Activated naive CD4-positive, alpha-beta T cell treated with anti-CD3 and anti-CD28 coated beads for 36 hours (primary cell): Measurements from ENCODE around the gene TRPM3. TPM values are rescaled to one million over a fixed set of nuclear protein-coding genes. Genes with fewer than 3 reads are reported as not detected.

Experiments
- CTCF ChIA-PET: fragments of 350-600 bp; sonication (Branson Sonifier 250); formaldehyde crosslinking; loops from one replicate; lab custom pipeline; 2021; ENCODE audit warnings: antibody characterized with exemption; lab: Charles Lee
- DNase-seq: peaks from one replicate; pipeline ENCODE4 v3.0.0-alpha.2; 2020
- H3K27ac Mint-ChIP-seq: one replicate; pipeline ENCODE4 v1.8.0; 2021; ENCODE audit warnings: mild to moderate bottlenecking, mixed read lengths
- H3K27me3 Mint-ChIP-seq: one replicate; pipeline ENCODE4 v1.8.0; 2021; ENCODE audit warnings: low read depth, mixed read lengths
- H3K36me3 Mint-ChIP-seq: one replicate; pipeline ENCODE4 v1.8.0; 2021; ENCODE audit warnings: low read depth, mixed read lengths
- H3K4me1 Mint-ChIP-seq: one replicate; pipeline ENCODE4 v1.8.0; 2021; ENCODE audit warnings: low read depth, mixed read lengths
- H3K4me3 Mint-ChIP-seq: one replicate; pipeline ENCODE4 v1.8.0; 2021; ENCODE audit warnings: mild to moderate bottlenecking, moderate library complexity, mixed read lengths
- H3K9me3 Mint-ChIP-seq: one replicate; pipeline ENCODE4 v1.8.0; 2021; ENCODE audit warnings: mixed read lengths
- intact Hi-C: fragments of 100-400 bp; cut with micrococcal nuclease; formaldehyde crosslinking; loops from one replicate; pipeline ENCODE4 v1.15.1; 2023
- total RNA-seq, 2 experiments: library from RNA; stranded (reverse); gene quantifications; one replicate each; pipeline ENCODE4 v1.2.3, GENCODE V29; 2021

The TRPM3 gene
- total RNA-seq, 2 experiments from 2014 or later = 0.02 TPM; not detected in 1

GRCh38 chr9:70801181-70801829 lies 320.1 kb downstream of the TRPM3 start:
- no peak for DNase-seq
- CTCF ChIA-PET = no interaction called here
- no peaks in the 10 kb centered on the region for H3K4me1 Mint-ChIP-seq
- no peaks in the 10 kb centered on the region for H3K9me3 Mint-ChIP-seq
- peaks cover 10% of the 10 kb centered on the region for H3K27me3 Mint-ChIP-seq
- no peaks in the 10 kb centered on the region for H3K36me3 Mint-ChIP-seq
- H3K27ac Mint-ChIP-seq = no peak overlapping the region
- H3K4me3 Mint-ChIP-seq = no peak overlapping the region
- intact Hi-C loops = no loop called here

- CTCF ChIA-PET = no interaction called here
- Mint-ChIP-seq H3K27me3 (no peaks in the 10 kb centered on the region), H3K4me3 (no peak overlapping the region), H3K27ac (no peak overlapping the region), H3K4me1 (no peaks in the 10 kb centered on the region), H3K36me3 (no peaks in the 10 kb centered on the region), H3K9me3 (no peaks in the 10 kb centered on the region)
- no peak for DNase-seq
- intact Hi-C loops = no loop called here
Measured at GRCh38 chr9:70798018-70798417, 323.4 kb downstream of the TRPM3 start.

GRCh38 chr9:70795841-70796240 lies 325.6 kb downstream of the TRPM3 start:
- H3K27me3 Mint-ChIP-seq = peaks cover 4% of the 10 kb centered on the region
- intact Hi-C loops = no loop called here
- CTCF ChIA-PET = interaction anchor here (0.6 to 0.7 kb wide), 2 partner anchors 155 to 516 kb away, joined by 3 to 5 read pairs; no protein-coding TSS in a partner anchor
- H3K9me3 Mint-ChIP-seq = no peaks in the 10 kb centered on the region
- no peak overlapping the region for H3K4me3 Mint-ChIP-seq
- no peaks in the 10 kb centered on the region for H3K36me3 Mint-ChIP-seq
- no peak for DNase-seq
- H3K27ac Mint-ChIP-seq = no peak overlapping the region
- no peaks in the 10 kb centered on the region for H3K4me1 Mint-ChIP-seq

GRCh38 chr9:70792796-70793195 lies 328.6 kb downstream of the TRPM3 start:
- intact Hi-C loops = no loop called here
- CTCF ChIA-PET = no interaction called here
- H3K9me3 Mint-ChIP-seq = no peaks in the 10 kb centered on the region

GRCh38 chr9:70791936-70792335 lies 329.5 kb downstream of the TRPM3 start:
- H3K36me3 Mint-ChIP-seq = no peaks in the 10 kb centered on the region
- no peak for DNase-seq
- intact Hi-C loops = no loop called here
- H3K4me1 Mint-ChIP-seq = no peaks in the 10 kb centered on the region
- H3K9me3 Mint-ChIP-seq = no peaks in the 10 kb centered on the region
- CTCF ChIA-PET = interaction anchor here (1.1 kb wide), 1 partner anchor 18 kb away, joined by 3 read pairs; no protein-coding TSS in a partner anchor
- H3K4me3 Mint-ChIP-seq = no peak overlapping the region
- no peak overlapping the region for H3K27ac Mint-ChIP-seq
- peaks cover 4% of the 10 kb centered on the region for H3K27me3 Mint-ChIP-seq

More at GRCh38 chr9:70792796-70793195, 328.6 kb downstream of the TRPM3 start:
- no peaks in the 10 kb centered on the region for H3K36me3 Mint-ChIP-seq
- H3K27ac Mint-ChIP-seq = no peak overlapping the region
- H3K4me3 Mint-ChIP-seq = no peak overlapping the region
- DNase-seq = no peak
- H3K4me1 Mint-ChIP-seq = no peaks in the 10 kb centered on the region
- peaks cover 4% of the 10 kb centered on the region for H3K27me3 Mint-ChIP-seq

- H3K27me3 Mint-ChIP-seq = peaks cover 4% of the 10 kb centered on the region
- H3K27ac Mint-ChIP-seq = no peak overlapping the region
- DNase-seq = no peak
- no peaks in the 10 kb centered on the region for H3K36me3 Mint-ChIP-seq
- no peaks in the 10 kb centered on the region for H3K9me3 Mint-ChIP-seq
- H3K4me3 Mint-ChIP-seq = no peak overlapping the region
- no peaks in the 10 kb centered on the region for H3K4me1 Mint-ChIP-seq
- CTCF ChIA-PET = interaction anchor here (0.6 to 1.3 kb wide), 2 partner anchors 20 to 149 kb away, joined by 3 to 4 read pairs; no protein-coding TSS in a partner anchor
- intact Hi-C loops = no loop called here
Measured at GRCh38 chr9:70789086-70789485, 332.3 kb downstream of the TRPM3 start.

- no peaks in the 10 kb centered on the region for H3K36me3 Mint-ChIP-seq
- no peak overlapping the region for H3K27ac Mint-ChIP-seq
- H3K27me3 Mint-ChIP-seq = peaks cover 3% of the 10 kb centered on the region
- intact Hi-C loops = no loop called here
- DNase-seq = no peak
- no peaks in the 10 kb centered on the region for H3K9me3 Mint-ChIP-seq
- CTCF ChIA-PET = no interaction called here
- H3K4me3 Mint-ChIP-seq = no peak overlapping the region
- no peaks in the 10 kb centered on the region for H3K4me1 Mint-ChIP-seq
Measured at GRCh38 chr9:70784456-70784855, 337.0 kb downstream of the TRPM3 start.

- CTCF ChIA-PET = no interaction called here
- H3K9me3 Mint-ChIP-seq = no peaks in the 10 kb centered on the region
- intact Hi-C loops = no loop called here
- no peaks in the 10 kb centered on the region for H3K36me3 Mint-ChIP-seq
- no peak overlapping the region for H3K4me3 Mint-ChIP-seq
- H3K27ac Mint-ChIP-seq = no peak overlapping the region
- no peaks in the 10 kb centered on the region for H3K4me1 Mint-ChIP-seq
- no peak for DNase-seq
- peaks cover 5% of the 10 kb centered on the region for H3K27me3 Mint-ChIP-seq
Measured at GRCh38 chr9:70778568-70778967, 342.9 kb downstream of the TRPM3 start.

GRCh38 chr9:70773579-70773978 lies 347.8 kb downstream of the TRPM3 start:
- intact Hi-C loops = no loop called here
- CTCF ChIA-PET = interaction anchor here (0.8 to 1.0 kb wide), 2 partner anchors 18 to 145 kb away, joined by 3 read pairs; no protein-coding TSS in a partner anchor
- Mint-ChIP-seq H3K4me1 (no peaks in the 10 kb centered on the region), H3K9me3 (no peaks in the 10 kb centered on the region), H3K27me3 (peaks cover 4% of the 10 kb centered on the region), H3K36me3 (no peaks in the 10 kb centered on the region), H3K4me3 (no peak overlapping the region), H3K27ac (no peak overlapping the region)
- no peak for DNase-seq

- H3K36me3 Mint-ChIP-seq = no peaks in the 10 kb centered on the region
- CTCF ChIA-PET = no interaction called here
- no peak overlapping the region for H3K27ac Mint-ChIP-seq
- H3K27me3 Mint-ChIP-seq = peaks cover 4% of the 10 kb centered on the region
- no peaks in the 10 kb centered on the region for H3K9me3 Mint-ChIP-seq
- H3K4me3 Mint-ChIP-seq = no peak overlapping the region
- intact Hi-C loops = no loop called here
- H3K4me1 Mint-ChIP-seq = no peaks in the 10 kb centered on the region
- no peak for DNase-seq
Measured at GRCh38 chr9:70772601-70773000, 348.8 kb downstream of the TRPM3 start.

GRCh38 chr9:70765946-70766345 lies 355.5 kb downstream of the TRPM3 start:
- CTCF ChIA-PET = no interaction called here
- no peaks in the 10 kb centered on the region for H3K4me1 Mint-ChIP-seq
- no peak for DNase-seq
- H3K36me3 Mint-ChIP-seq = no peaks in the 10 kb centered on the region
- peaks cover 2% of the 10 kb centered on the region for H3K27me3 Mint-ChIP-seq
- intact Hi-C loops = no loop called here
- no peak overlapping the region for H3K27ac Mint-ChIP-seq
- no peak overlapping the region for H3K4me3 Mint-ChIP-seq
- H3K9me3 Mint-ChIP-seq = no peaks in the 10 kb centered on the region

GRCh38 chr9:70761139-70761670 lies 360.2 kb downstream of the TRPM3 start:
- CTCF ChIA-PET = interaction anchor here (0.7 kb wide), 1 partner anchor 57 kb away, joined by 3 read pairs; no protein-coding TSS in a partner anchor
- H3K27ac Mint-ChIP-seq = no peak overlapping the region
- H3K9me3 Mint-ChIP-seq = no peaks in the 10 kb centered on the region
- no peaks in the 10 kb centered on the region for H3K36me3 Mint-ChIP-seq
- no peaks in the 10 kb centered on the region for H3K4me1 Mint-ChIP-seq
- H3K4me3 Mint-ChIP-seq = no peak overlapping the region
- intact Hi-C loops = no loop called here
- no peaks in the 10 kb centered on the region for H3K27me3 Mint-ChIP-seq
- DNase-seq = no peak

- Mint-ChIP-seq H3K27me3 (no peaks in the 10 kb centered on the region), H3K4me3 (no peak overlapping the region), H3K27ac (no peak overlapping the region), H3K9me3 (no peaks in the 10 kb centered on the region), H3K36me3 (no peaks in the 10 kb centered on the region), H3K4me1 (no peaks in the 10 kb centered on the region)
- CTCF ChIA-PET = no interaction called here
- intact Hi-C loops = no loop called here
- no peak for DNase-seq
Measured at GRCh38 chr9:70760228-70760627, 361.2 kb downstream of the TRPM3 start.
